GM12878 (cell line): Measurements from ENCODE around the gene LCE1D. TPM values are rescaled to one million over a fixed set of nuclear protein-coding genes. Genes with fewer than 3 reads are reported as not detected.

Experiments used
- ATAC-seq: fragments of 200-7000 bp; cut with Tn5 transposase; 3 replicates; pipeline ENCODE4 v1.9.1; 2020; ENCODE audit warnings: mild to moderate bottlenecking, moderate library complexity
- BruUV-seq: library from RNA; stranded (reverse); fragments of 400-500 nt; replicated peaks from 2 replicates; lab custom pipeline; 2021; lab: Mats Ljungman, UMichigan
- CTCF ChIA-PET: fragments of 300-600 bp; sonication (Branson Sonifier 250); formaldehyde crosslinking; extraction: SDS; loops from one replicate; lab custom pipeline; 2021; ENCODE audit warnings: inconsistent platforms; lab: Yijun Ruan, JAX
- POLR2A ChIA-PET: fragments of 350-600 bp; formaldehyde crosslinking; extraction: SDS; loops from one replicate; lab custom pipeline; 2021; ENCODE audit warnings: inconsistent platforms; lab: Charles Lee
- RAD21 ChIA-PET: fragments of 300-600 bp; sonication (Branson Sonifier 250); formaldehyde crosslinking; loops from one replicate; lab custom pipeline; 2023; ENCODE audit warnings: antibody characterized with exemption; ENCODE audit not compliant: unreplicated experiment; lab: Charles Lee
- SMC1A ChIA-PET: fragments of 300-600 bp; sonication (Branson Sonifier 250); formaldehyde crosslinking; loops from one replicate; lab custom pipeline; 2023; ENCODE audit not compliant: unreplicated experiment, uncharacterized antibody; lab: Charles Lee
- DNase-seq: peaks from one replicate; pipeline ENCODE4 v3.0.0-alpha.2; 2011; ENCODE audit warnings: low read depth, low spot score
- FAIRE-seq: peaks from 3 replicates; lab custom pipeline; 2011; peaks lifted over from hg19 to GRCh38; lab: Jason Lieb, UNC
- H2AFZ ChIP-seq: 2 replicates; pipeline ENCODE4 v1.6.0; 2011; ENCODE audit warnings: low read depth, low read length, control low read depth; ENCODE audit not compliant: control insufficient read depth
- H3K27ac ChIP-seq: 2 replicates; pipeline ENCODE4 v1.5.1; 2011; ENCODE audit warnings: control low read depth; ENCODE audit not compliant: control insufficient read depth, insufficient read depth
- H3K27me3 ChIP-seq, 2 experiments: replicated peaks in 1 of 2; 2 replicates each; pipeline versions ENCODE4 v1.6.0 to v1.6.1; 2011; ENCODE audit warnings: low read length in 1 of 2; ENCODE audit not compliant: control insufficient read depth in 2 of 2, insufficient read depth in 2 of 2
- H3K36me3 ChIP-seq, 2 experiments: 2 replicates each; pipeline ENCODE4 v1.5.1; 2011; ENCODE audit warnings: low read length in 1 of 2; ENCODE audit not compliant: control insufficient read depth in 2 of 2, insufficient read depth in 2 of 2
- H3K4me1 ChIP-seq: 2 replicates; pipeline ENCODE4 v1.6.1; 2011; ENCODE audit warnings: mild to moderate bottlenecking, low read length, moderate library complexity, mixed read lengths; ENCODE audit not compliant: control insufficient read depth, insufficient read depth
- H3K4me2 ChIP-seq: 2 replicates; pipeline ENCODE4 v1.6.0; 2011; ENCODE audit warnings: control low read depth; ENCODE audit not compliant: control insufficient read depth, insufficient read depth
- H3K4me3 ChIP-seq: fragments of 200-600 bp; sonication (generic); 2 replicates; pipeline ENCODE4 v1.5.1; 2016
- H3K79me2 ChIP-seq: 2 replicates; pipeline ENCODE4 v1.6.0; 2011; ENCODE audit warnings: low read length; ENCODE audit not compliant: control insufficient read depth, insufficient read depth
- H3K9ac ChIP-seq: 2 replicates; pipeline ENCODE4 v1.8.0; 2011; ENCODE audit warnings: low read length, control low read depth, mixed read lengths; ENCODE audit not compliant: control insufficient read depth, insufficient read depth
- H3K9me3 ChIP-seq: replicated peaks from 3 replicates; pipeline ENCODE4 v1.5.1; 2011; ENCODE audit warnings: mild to moderate bottlenecking, low read length; ENCODE audit not compliant: control insufficient read depth, insufficient read depth
- H4K20me1 ChIP-seq: 2 replicates; pipeline ENCODE4 v1.6.0; 2011; ENCODE audit not compliant: control insufficient read depth, insufficient read depth
- BACH1 ChIP-seq: fragments of 450-650 bp; IDR thresholded peaks from 2 replicates; pipeline ENCODE4 v1.6.1; 2017; ENCODE audit warnings: mild to moderate bottlenecking, borderline replicate concordance
- MEF2A ChIP-seq: IDR thresholded peaks from 2 replicates; pipeline ENCODE4 v1.6.1; 2011; ENCODE audit warnings: low read depth, mild to moderate bottlenecking, low read length, moderate library complexity; ENCODE audit not compliant: insufficient read depth
- NFIC ChIP-seq: IDR thresholded peaks from 2 replicates; pipeline ENCODE4 v1.6.1; 2012; ENCODE audit warnings: low read depth, mild to moderate bottlenecking, inconsistent platforms, low read length, moderate library complexity
- USF1 ChIP-seq: IDR thresholded peaks from 2 replicates; pipeline ENCODE4 v1.6.1; 2011; ENCODE audit warnings: borderline replicate concordance, low read depth, mild to moderate bottlenecking, moderate library complexity, mixed read lengths, low read length; ENCODE audit not compliant: insufficient read depth; ENCODE audit errors: extremely low read length
- ZNF217 ChIP-seq: fragments of 450-650 bp; IDR thresholded peaks from 2 replicates; pipeline ENCODE4 v1.6.1; 2017; ENCODE audit warnings: antibody characterized with exemption, mild to moderate bottlenecking
- ZSCAN29 ChIP-seq: fragments of 450-650 bp; IDR thresholded peaks from 2 replicates; pipeline ENCODE4 v1.6.1; 2017; ENCODE audit warnings: mild to moderate bottlenecking, moderate library complexity
- WGBS: methylation state at CpG from one replicate; pipeline ENCODE4 v1.1.6; 2016; ENCODE audit warnings: low lambda C conversion rate; ENCODE audit not compliant: insufficient replicate concordance, insufficient coverage; ENCODE audit errors: missing lambda C conversion rate; 5-methylcytosine and 5-hydroxymethylcytosine counted together
- in situ Hi-C: fragments of 300-500 bp; cut with MboI; formaldehyde crosslinking; loops from 9 replicates; pipeline ENCODE4 v1.14.3; 2018; ENCODE audit warnings: mixed read lengths
- intact Hi-C: fragments of 100-400 bp; cut with micrococcal nuclease; formaldehyde crosslinking; loops from one replicate; pipeline ENCODE4 v1.14.2; 2022; ENCODE audit not compliant: unreplicated experiment
- polyA plus RNA-seq, 11 experiments: library from polyadenylated mRNA; depleted of rRNA in 4 of 11; unstranded in 6 of 11; stranded (reverse) in 5 of 11; fragments of >200 nt; fragmentation: Nextera tagmentation in 4 of 11; fragmentation: Illumina TruSeq in 1 of 11; extraction: Ambion mirVana in 4 of 11; extraction: Trizol in 1 of 11; gene quantifications; 1 replicate in 1 of 11; 2 replicates in 10 of 11; pipeline versions ENCODE4 v1.2.1 to v1.2.3, GENCODE V29; 2011 to 2016; ENCODE audit warnings: inconsistent platforms in 2 of 11, missing spikeins in 2 of 11, low read depth in 1 of 11
- total RNA-seq, 4 experiments: library from RNA; depleted of rRNA in 3 of 4; stranded (reverse); fragments of >200 nt in 3 of 4; fragmentation: Illumina TruSeq in 1 of 4; extraction: Trizol in 1 of 4; gene quantifications; 2 replicates each; pipeline versions ENCODE4 v1.2.1 to v1.2.3, GENCODE V29; 2013 to 2021
- TF ChIP-seq, protein P1 (sequence below): fragments of 450-650 bp; formaldehyde crosslinking; IDR thresholded peaks from 2 replicates; pipeline ENCODE4 v1.4.0; 2020; ENCODE audit warnings: mild to moderate bottlenecking, moderate library complexity
- TF ChIP-seq, protein P2 (sequence below): fragments of 450-650 bp; IDR thresholded peaks from 2 replicates; pipeline ENCODE4 v1.6.1; 2017; ENCODE audit warnings: mild to moderate bottlenecking
- TF ChIP-seq, protein P3 (sequence below): IDR thresholded peaks from 2 replicates; pipeline ENCODE4 v1.6.1; 2012; ENCODE audit warnings: low read length, inconsistent platforms

The LCE1D gene
- total and polyA plus RNA-seq, 10 of the 15 experiments (the other 5 are each of a cell fraction or from before 2014, with no cell fraction given), result not detected

DNA sequence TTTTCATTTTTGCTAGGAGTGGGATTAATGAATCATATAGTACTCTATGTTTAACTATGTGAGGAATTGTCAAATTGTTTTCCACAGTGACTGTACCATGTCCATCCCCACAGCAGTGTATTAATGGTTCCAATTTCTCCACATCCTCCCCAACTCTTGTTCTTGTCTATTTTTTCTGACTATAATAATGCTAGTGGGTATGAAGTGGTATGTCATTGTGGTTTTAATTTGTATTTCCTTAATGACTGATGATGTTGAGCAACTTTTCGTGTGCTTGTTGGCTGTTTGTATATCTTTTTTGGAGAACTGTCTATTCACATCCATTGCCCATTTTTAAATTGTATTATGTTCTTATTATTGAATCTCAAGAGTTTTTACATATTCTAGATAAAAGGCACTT, 48.7 kb upstream of the LCE1D start:
- H3K9me3 ChIP-seq, result no peaks in the 10 kb centered on the region
- no peak for FAIRE-seq
- TF ChIP-seq, protein P1, sequence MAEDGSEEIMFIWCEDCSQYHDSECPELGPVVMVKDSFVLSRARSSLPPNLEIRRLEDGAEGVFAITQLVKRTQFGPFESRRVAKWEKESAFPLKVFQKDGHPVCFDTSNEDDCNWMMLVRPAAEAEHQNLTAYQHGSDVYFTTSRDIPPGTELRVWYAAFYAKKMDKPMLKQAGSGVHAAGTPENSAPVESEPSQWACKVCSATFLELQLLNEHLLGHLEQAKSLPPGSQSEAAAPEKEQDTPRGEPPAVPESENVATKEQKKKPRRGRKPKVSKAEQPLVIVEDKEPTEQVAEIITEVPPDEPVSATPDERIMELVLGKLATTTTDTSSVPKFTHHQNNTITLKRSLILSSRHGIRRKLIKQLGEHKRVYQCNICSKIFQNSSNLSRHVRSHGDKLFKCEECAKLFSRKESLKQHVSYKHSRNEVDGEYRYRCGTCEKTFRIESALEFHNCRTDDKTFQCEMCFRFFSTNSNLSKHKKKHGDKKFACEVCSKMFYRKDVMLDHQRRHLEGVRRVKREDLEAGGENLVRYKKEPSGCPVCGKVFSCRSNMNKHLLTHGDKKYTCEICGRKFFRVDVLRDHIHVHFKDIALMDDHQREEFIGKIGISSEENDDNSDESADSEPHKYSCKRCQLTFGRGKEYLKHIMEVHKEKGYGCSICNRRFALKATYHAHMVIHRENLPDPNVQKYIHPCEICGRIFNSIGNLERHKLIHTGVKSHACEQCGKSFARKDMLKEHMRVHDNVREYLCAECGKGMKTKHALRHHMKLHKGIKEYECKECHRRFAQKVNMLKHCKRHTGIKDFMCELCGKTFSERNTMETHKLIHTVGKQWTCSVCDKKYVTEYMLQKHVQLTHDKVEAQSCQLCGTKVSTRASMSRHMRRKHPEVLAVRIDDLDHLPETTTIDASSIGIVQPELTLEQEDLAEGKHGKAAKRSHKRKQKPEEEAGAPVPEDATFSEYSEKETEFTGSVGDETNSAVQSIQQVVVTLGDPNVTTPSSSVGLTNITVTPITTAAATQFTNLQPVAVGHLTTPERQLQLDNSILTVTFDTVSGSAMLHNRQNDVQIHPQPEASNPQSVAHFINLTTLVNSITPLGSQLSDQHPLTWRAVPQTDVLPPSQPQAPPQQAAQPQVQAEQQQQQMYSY (CRISPR knock-in tag), result no peak
- TF ChIP-seq MEF2A (no peak), ZSCAN29 (no peak), USF1 (no peak), BACH1 (no peak), ZNF217 (no peak), NFIC (no peak)
- TF ChIP-seq, protein P2, sequence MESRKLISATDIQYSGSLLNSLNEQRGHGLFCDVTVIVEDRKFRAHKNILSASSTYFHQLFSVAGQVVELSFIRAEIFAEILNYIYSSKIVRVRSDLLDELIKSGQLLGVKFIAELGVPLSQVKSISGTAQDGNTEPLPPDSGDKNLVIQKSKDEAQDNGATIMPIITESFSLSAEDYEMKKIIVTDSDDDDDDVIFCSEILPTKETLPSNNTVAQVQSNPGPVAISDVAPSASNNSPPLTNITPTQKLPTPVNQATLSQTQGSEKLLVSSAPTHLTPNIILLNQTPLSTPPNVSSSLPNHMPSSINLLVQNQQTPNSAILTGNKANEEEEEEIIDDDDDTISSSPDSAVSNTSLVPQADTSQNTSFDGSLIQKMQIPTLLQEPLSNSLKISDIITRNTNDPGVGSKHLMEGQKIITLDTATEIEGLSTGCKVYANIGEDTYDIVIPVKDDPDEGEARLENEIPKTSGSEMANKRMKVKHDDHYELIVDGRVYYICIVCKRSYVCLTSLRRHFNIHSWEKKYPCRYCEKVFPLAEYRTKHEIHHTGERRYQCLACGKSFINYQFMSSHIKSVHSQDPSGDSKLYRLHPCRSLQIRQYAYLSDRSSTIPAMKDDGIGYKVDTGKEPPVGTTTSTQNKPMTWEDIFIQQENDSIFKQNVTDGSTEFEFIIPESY, result no peak
- TF ChIP-seq, protein P3, sequence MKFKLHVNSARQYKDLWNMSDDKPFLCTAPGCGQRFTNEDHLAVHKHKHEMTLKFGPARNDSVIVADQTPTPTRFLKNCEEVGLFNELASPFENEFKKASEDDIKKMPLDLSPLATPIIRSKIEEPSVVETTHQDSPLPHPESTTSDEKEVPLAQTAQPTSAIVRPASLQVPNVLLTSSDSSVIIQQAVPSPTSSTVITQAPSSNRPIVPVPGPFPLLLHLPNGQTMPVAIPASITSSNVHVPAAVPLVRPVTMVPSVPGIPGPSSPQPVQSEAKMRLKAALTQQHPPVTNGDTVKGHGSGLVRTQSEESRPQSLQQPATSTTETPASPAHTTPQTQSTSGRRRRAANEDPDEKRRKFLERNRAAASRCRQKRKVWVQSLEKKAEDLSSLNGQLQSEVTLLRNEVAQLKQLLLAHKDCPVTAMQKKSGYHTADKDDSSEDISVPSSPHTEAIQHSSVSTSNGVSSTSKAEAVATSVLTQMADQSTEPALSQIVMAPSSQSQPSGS, result no peak
- TF ChIP-seq, all 136 proteins: peak for 0
- Histone ChIP-seq H3K27me3 (no peaks in the 10 kb centered on the region; a peak in 1 of 4 replicates), H2AFZ (no peak overlapping the region), H3K9ac (no peak overlapping the region), H3K4me1 (no peaks in the 10 kb centered on the region), H3K4me2 (no peak overlapping the region), H4K20me1 (no peaks in the 10 kb centered on the region), H3K27ac (no peak overlapping the region), H3K36me3 (no peaks in the 10 kb centered on the region), H3K79me2 (no peaks in the 10 kb centered on the region), H3K4me3 (no peak overlapping the region)
- in situ Hi-C loops (no loop called here), intact Hi-C loops (no loop called here)
- ChIA-PET RAD21 (no interaction called here), SMC1A (no interaction called here), POLR2A (no interaction called here), CTCF (no interaction called here)
- 0% methylated on average over 1 of the region's 1 CpG for WGBS
- BruUV-seq, result no TSS peak
- ATAC-seq, result no peak
- no peak for DNase-seq
